HepG2 (cell line): ENCODE results near the gene DKKL1. TPM values are rescaled to one million over a fixed set of nuclear protein-coding genes. Genes with fewer than 3 reads are reported as not detected.

ENCODE experiments used
- ATF1 ChIP-seq: IDR thresholded peaks from 2 replicates; pipeline ENCODE4 v1.6.1; 2016; ENCODE audit warnings: mild to moderate bottlenecking, control low read depth
- ELF1 ChIP-seq: sonication (generic); formaldehyde crosslinking; IDR thresholded peaks from 2 replicates; pipeline ENCODE4 v1.4.0; 2020; ENCODE audit warnings: missing genetic modification reagents
- FOXK2 ChIP-seq: fragments of 450-650 bp; IDR thresholded peaks from 2 replicates; pipeline ENCODE4 v1.6.1; 2016
- GATAD1 ChIP-seq: IDR thresholded peaks from 2 replicates; pipeline ENCODE4 v1.6.1; 2016; ENCODE audit warnings: missing genetic modification reagents, missing compliant biosample characterization
- MAFF ChIP-seq: IDR thresholded peaks from 2 replicates; pipeline ENCODE4 v1.6.1; 2011; ENCODE audit warnings: low read depth, low read length, improper control_type of control experiment
- MED1 ChIP-seq: sonication (generic); formaldehyde crosslinking; IDR thresholded peaks from 2 replicates; pipeline ENCODE4 v1.4.0; 2020; ENCODE audit warnings: missing genetic modification reagents
- NKX3-1 ChIP-seq: sonication (generic); formaldehyde crosslinking; IDR thresholded peaks from 2 replicates; pipeline ENCODE4 v1.5.0; 2020; ENCODE audit warnings: missing genetic modification reagents
- RBFOX2 ChIP-seq: fragments of 200-400 bp; formaldehyde crosslinking; IDR thresholded peaks from 2 replicates; pipeline ENCODE4 v1.6.1; 2017; ENCODE audit warnings: low read depth, mild to moderate bottlenecking, low read length
- SIN3A ChIP-seq: IDR thresholded peaks from 2 replicates; pipeline ENCODE4 v1.6.1; 2011; ENCODE audit warnings: low read depth, mild to moderate bottlenecking, control low read depth, low read length, borderline replicate concordance
- SOX13 ChIP-seq, 3 experiments: fragments of 450-650 bp in 1 of 3; sonication (generic) in 1 of 3; formaldehyde crosslinking in 1 of 3; IDR thresholded peaks in 2 of 3; conservative IDR thresholded peaks in 1 of 3; 2 replicates each; pipeline versions ENCODE4 v1.5.0 to v1.6.1; 2016 to 2020; ENCODE audit warnings: antibody characterized with exemption in 1 of 3, mild to moderate bottlenecking in 1 of 3, missing compliant biosample characterization in 1 of 3, missing genetic modification reagents in 1 of 3, moderate library complexity in 1 of 3
- TCF12 ChIP-seq, 2 experiments: fragments of 450-650 bp in 1 of 2; sonication (generic) in 1 of 2; formaldehyde crosslinking in 1 of 2; IDR thresholded peaks; 2 replicates each; pipeline versions ENCODE4 v1.6.1 to v1.8.0; 2017 to 2022; ENCODE audit warnings: antibody characterized with exemption in 1 of 2, mild to moderate bottlenecking in 1 of 2, missing genetic modification reagents in 1 of 2, moderate library complexity in 1 of 2
- TGIF2 ChIP-seq: IDR thresholded peaks from 2 replicates; pipeline ENCODE4 v1.6.1; 2016; ENCODE audit warnings: control low read depth, missing compliant biosample characterization
- ZNF558 ChIP-seq: sonication (generic); formaldehyde crosslinking; IDR thresholded peaks from 2 replicates; pipeline ENCODE4 v1.9.0; 2022; ENCODE audit warnings: mild to moderate bottlenecking, missing genetic modification reagents, borderline replicate concordance
- ZNF776 ChIP-seq: sonication (generic); formaldehyde crosslinking; IDR thresholded peaks from 2 replicates; pipeline ENCODE4 v1.4.0; 2020; ENCODE audit warnings: mild to moderate bottlenecking, missing genetic modification reagents
- ZNF841 ChIP-seq: sonication (generic); formaldehyde crosslinking; IDR thresholded peaks from 2 replicates; pipeline ENCODE4 v1.8.1; 2023; ENCODE audit warnings: missing genetic modification reagents, borderline replicate concordance
- ZNF879 ChIP-seq: sonication (generic); formaldehyde crosslinking; IDR thresholded peaks from 2 replicates; pipeline ENCODE4 v1.8.1; 2023; ENCODE audit warnings: missing genetic modification reagents
- polyA plus RNA-seq, 8 experiments: library from polyadenylated mRNA; depleted of rRNA in 3 of 8; stranded (reverse) in 7 of 8; unstranded in 1 of 8; fragments of >200 nt; fragmentation: Illumina TruSeq in 4 of 8; extraction: Trizol in 4 of 8; gene quantifications; 2 replicates each; pipeline versions ENCODE4 v1.2.1 to v1.2.3, GENCODE V29; 2011 to 2016; ENCODE audit warnings: low read depth in 4 of 8, missing spikeins in 1 of 8, mixed read lengths in 1 of 8; ENCODE audit not compliant: insufficient read depth in 1 of 8
- total RNA-seq, 5 experiments: library from RNA; depleted of rRNA; stranded (reverse); fragments of >200 nt; fragmentation: Illumina TruSeq; extraction: Trizol; gene quantifications; 2 replicates each; pipeline ENCODE4 v1.2.3, GENCODE V29; 2016; ENCODE audit warnings: low read depth in 1 of 5
- TF ChIP-seq, protein P1 (sequence below): IDR thresholded peaks from 2 replicates; pipeline ENCODE4 v1.4.0; 2020; ENCODE audit warnings: mild to moderate bottlenecking, missing genetic modification reagents
- TF ChIP-seq, protein P2 (sequence below), 2 experiments: sonication (generic) in 1 of 2; formaldehyde crosslinking in 1 of 2; IDR thresholded peaks; 2 replicates each; pipeline versions ENCODE4 v1.4.0 to v1.6.1; 2016 to 2020; ENCODE audit warnings: borderline replicate concordance in 1 of 2, low read depth in 1 of 2, mild to moderate bottlenecking in 1 of 2, missing genetic modification reagents in 1 of 2
- TF ChIP-seq, protein P3 (sequence below): sonication (generic); formaldehyde crosslinking; IDR thresholded peaks from 2 replicates; pipeline ENCODE4 v1.4.0; 2020; ENCODE audit warnings: mild to moderate bottlenecking, missing genetic modification reagents, borderline replicate concordance

Gene DKKL1
- total and polyA plus RNA-seq, 2 of the 13 experiments (the other 11 are each of a cell fraction or from before 2014, with no cell fraction given), result 0.30 to 0.31 TPM

DNA sequence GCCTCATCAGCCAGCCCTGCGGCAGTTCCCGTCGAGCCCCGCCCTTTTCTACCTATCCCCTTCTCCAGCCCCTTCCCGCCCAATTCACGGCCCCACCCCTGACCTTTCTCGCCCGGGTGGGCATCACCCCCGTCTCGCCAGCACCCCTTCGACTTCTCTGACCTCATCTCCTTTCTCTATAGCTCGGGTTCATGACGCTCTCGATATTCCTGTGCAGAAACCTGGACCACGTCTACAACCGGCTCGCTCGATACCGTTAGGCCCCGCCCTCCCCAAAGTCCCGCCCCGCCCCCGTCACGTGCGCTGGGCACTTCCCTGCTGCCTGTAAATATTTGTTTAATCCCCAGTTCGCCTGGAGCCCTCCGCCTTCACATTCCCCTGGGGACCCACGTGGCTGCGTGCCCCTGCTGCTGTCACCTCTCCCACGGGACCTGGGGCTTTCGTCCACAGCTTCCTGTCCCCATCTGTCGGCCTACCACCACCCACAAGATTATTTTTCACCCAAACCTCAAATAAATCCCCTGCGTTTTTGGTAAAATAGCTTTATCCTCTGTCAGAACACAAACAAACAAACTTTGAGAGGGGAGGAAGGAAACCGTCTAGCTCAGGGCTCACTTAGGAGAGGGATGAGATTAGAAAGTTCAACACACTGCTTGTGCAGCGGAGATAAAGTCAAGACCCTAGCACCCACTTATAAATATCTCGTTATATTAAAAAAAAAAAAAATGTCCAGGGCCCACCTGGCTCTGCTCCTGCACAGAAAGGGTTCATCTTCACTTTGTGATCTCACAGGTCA is 23.4 kb upstream of the DKKL1 start (continued):
- no peak for TF ChIP-seq SOX13 (IDR thresholded peaks at IDR 0.05)
- TF ChIP-seq SOX13 (CRISPR knock-in tag; conservative IDR thresholded peaks at IDR 0.05 in 1 of 2, IDR thresholded peaks at IDR 0.05 in 1 of 2), result no peak; a peak in 1 of 4 replicates
- TF ChIP-seq RBFOX2, result no peak
- no peak for TF ChIP-seq TGIF2 (CRISPR knock-in tag)
- TF ChIP-seq, protein P1, sequence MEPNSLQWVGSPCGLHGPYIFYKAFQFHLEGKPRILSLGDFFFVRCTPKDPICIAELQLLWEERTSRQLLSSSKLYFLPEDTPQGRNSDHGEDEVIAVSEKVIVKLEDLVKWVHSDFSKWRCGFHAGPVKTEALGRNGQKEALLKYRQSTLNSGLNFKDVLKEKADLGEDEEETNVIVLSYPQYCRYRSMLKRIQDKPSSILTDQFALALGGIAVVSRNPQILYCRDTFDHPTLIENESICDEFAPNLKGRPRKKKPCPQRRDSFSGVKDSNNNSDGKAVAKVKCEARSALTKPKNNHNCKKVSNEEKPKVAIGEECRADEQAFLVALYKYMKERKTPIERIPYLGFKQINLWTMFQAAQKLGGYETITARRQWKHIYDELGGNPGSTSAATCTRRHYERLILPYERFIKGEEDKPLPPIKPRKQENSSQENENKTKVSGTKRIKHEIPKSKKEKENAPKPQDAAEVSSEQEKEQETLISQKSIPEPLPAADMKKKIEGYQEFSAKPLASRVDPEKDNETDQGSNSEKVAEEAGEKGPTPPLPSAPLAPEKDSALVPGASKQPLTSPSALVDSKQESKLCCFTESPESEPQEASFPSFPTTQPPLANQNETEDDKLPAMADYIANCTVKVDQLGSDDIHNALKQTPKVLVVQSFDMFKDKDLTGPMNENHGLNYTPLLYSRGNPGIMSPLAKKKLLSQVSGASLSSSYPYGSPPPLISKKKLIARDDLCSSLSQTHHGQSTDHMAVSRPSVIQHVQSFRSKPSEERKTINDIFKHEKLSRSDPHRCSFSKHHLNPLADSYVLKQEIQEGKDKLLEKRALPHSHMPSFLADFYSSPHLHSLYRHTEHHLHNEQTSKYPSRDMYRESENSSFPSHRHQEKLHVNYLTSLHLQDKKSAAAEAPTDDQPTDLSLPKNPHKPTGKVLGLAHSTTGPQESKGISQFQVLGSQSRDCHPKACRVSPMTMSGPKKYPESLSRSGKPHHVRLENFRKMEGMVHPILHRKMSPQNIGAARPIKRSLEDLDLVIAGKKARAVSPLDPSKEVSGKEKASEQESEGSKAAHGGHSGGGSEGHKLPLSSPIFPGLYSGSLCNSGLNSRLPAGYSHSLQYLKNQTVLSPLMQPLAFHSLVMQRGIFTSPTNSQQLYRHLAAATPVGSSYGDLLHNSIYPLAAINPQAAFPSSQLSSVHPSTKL, result peak; percentile 28; the same call in 1 of the 2 replicates
- TF ChIP-seq, protein P2, sequence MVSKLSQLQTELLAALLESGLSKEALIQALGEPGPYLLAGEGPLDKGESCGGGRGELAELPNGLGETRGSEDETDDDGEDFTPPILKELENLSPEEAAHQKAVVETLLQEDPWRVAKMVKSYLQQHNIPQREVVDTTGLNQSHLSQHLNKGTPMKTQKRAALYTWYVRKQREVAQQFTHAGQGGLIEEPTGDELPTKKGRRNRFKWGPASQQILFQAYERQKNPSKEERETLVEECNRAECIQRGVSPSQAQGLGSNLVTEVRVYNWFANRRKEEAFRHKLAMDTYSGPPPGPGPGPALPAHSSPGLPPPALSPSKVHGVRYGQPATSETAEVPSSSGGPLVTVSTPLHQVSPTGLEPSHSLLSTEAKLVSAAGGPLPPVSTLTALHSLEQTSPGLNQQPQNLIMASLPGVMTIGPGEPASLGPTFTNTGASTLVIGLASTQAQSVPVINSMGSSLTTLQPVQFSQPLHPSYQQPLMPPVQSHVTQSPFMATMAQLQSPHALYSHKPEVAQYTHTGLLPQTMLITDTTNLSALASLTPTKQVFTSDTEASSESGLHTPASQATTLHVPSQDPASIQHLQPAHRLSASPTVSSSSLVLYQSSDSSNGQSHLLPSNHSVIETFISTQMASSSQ (IDR thresholded peaks at IDR 0.05; ENCODE audit: low read depth), result no peak
- TF ChIP-seq, protein P2 (CRISPR knock-in tag; IDR thresholded peaks at IDR 0.05; ENCODE audit: borderline replicate concordance), result peak; percentile 26; the same call in 1 of the 2 replicates
- no peak for TF ChIP-seq ZNF776 (CRISPR knock-in tag)
- no peak for TF ChIP-seq NKX3-1 (CRISPR knock-in tag)
- TF ChIP-seq, protein P3, sequence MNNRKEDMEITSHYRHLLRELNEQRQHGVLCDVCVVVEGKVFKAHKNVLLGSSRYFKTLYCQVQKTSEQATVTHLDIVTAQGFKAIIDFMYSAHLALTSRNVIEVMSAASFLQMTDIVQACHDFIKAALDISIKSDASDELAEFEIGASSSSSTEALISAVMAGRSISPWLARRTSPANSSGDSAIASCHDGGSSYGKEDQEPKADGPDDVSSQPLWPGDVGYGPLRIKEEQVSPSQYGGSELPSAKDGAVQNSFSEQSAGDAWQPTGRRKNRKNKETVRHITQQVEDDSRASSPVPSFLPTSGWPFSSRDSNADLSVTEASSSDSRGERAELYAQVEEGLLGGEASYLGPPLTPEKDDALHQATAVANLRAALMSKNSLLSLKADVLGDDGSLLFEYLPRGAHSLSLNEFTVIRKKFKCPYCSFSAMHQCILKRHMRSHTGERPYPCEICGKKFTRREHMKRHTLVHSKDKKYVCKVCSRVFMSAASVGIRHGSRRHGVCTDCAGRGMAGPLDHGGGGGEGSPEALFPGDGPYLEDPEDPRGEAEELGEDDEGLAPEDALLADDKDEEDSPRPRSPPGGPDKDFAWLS (CRISPR knock-in tag), result no peak
- TF ChIP-seq TCF12 (IDR thresholded peaks at IDR 0.05), result no peak
- TF ChIP-seq TCF12 (CRISPR knock-in tag; IDR thresholded peaks at IDR 0.05), result no peak
- TF ChIP-seq SIN3A, result 0 out of 2 replicates have a peak, but pooled peaks have one; percentile 52
- no peak for TF ChIP-seq MAFF
- no peak for TF ChIP-seq ZNF558
- TF ChIP-seq FOXK2, result no peak
- peak; percentile 49; the same call in 1 of the 2 replicates for TF ChIP-seq MED1
- TF ChIP-seq ZNF841 (CRISPR knock-in tag), result no peak
- no peak for TF ChIP-seq GATAD1 (CRISPR knock-in tag)
- no peak for TF ChIP-seq ELF1
- TF ChIP-seq ATF1 (CRISPR knock-in tag), result no peak
- TF ChIP-seq ZNF879, result no peak
